ENCODE data around the gene MAP4K4. TPM values are rescaled to one million over a fixed set of nuclear protein-coding genes. Genes with fewer than 3 reads are reported as not detected.

Gene MAP4K4
- total and polyA plus RNA-seq, 2 donors = 22.4 to 30.9 TPM

GRCh38 chr2:101753720-101754490 is 56.4 kb downstream of the MAP4K4 start:
- H3K4me1 ChIP-seq (ENCODE audit: control insufficient read depth in 2 of 2, insufficient read depth in 2 of 2, low read length in 2 of 2) = peaks cover 0 to 15% of the 10 kb centered on the region in 2 donors
- no peak overlapping the region for H3K27ac ChIP-seq (ENCODE audit: low read depth in 1 of 2, low read length in 1 of 2)

GRCh38 chr2:101754618-101755017 is 57.1 kb downstream of the MAP4K4 start:
- H3K4me3 ChIP-seq (ENCODE audit: low read length in 2 of 2) = no peak overlapping the region
- H3K4me1 ChIP-seq (ENCODE audit: control insufficient read depth in 2 of 2, insufficient read depth in 2 of 2, low read length in 2 of 2) = peaks cover 0 to 15% of the 10 kb centered on the region in 2 donors
- H3K36me3 ChIP-seq (ENCODE audit: control insufficient read depth in 2 of 2, insufficient read depth in 2 of 2, low read length in 1 of 2) = no peaks in the 10 kb centered on the region
- no peaks in the 10 kb centered on the region for H3K27me3 ChIP-seq (ENCODE audit: control insufficient read depth in 2 of 2, insufficient read depth in 1 of 2, low read length in 1 of 2)
- no peak overlapping the region for H3K27ac ChIP-seq (ENCODE audit: low read depth in 1 of 2, low read length in 1 of 2)
- DNase-seq (ENCODE audit: low read depth in 6 of 9, low spot score in 9 of 9) = no peak
- WGBS = 98% methylated on average over 2 of the region's 2 CpGs
- H3K9me3 ChIP-seq (ENCODE audit: control insufficient read depth in 2 of 2, insufficient read depth in 1 of 2, low read length in 1 of 2) = no peaks in the 10 kb centered on the region

More at GRCh38 chr2:101753720-101754490, 56.4 kb downstream of the MAP4K4 start:
- Histone ChIP-seq H3K27me3 (ENCODE audit: control insufficient read depth in 2 of 2, insufficient read depth in 1 of 2, low read length in 1 of 2) (no peaks in the 10 kb centered on the region), H3K4me3 (ENCODE audit: low read length in 2 of 2) (no peak overlapping the region), H3K36me3 (ENCODE audit: control insufficient read depth in 2 of 2, insufficient read depth in 2 of 2, low read length in 1 of 2) (no peaks in the 10 kb centered on the region), H3K9me3 (ENCODE audit: control insufficient read depth in 2 of 2, insufficient read depth in 1 of 2, low read length in 1 of 2) (no peaks in the 10 kb centered on the region)
- 97% methylated on average over 5 of the region's 5 CpGs for WGBS
- no peak for DNase-seq (ENCODE audit: low read depth in 6 of 9, low spot score in 9 of 9)

GRCh38 chr2:101756266-101756665 is 58.8 kb downstream of the MAP4K4 start:
- Histone ChIP-seq H3K36me3 (ENCODE audit: control insufficient read depth in 2 of 2, insufficient read depth in 2 of 2, low read length in 1 of 2) (no peaks in the 10 kb centered on the region), H3K27me3 (ENCODE audit: control insufficient read depth in 2 of 2, insufficient read depth in 1 of 2, low read length in 1 of 2) (no peaks in the 10 kb centered on the region), H3K9me3 (ENCODE audit: control insufficient read depth in 2 of 2, insufficient read depth in 1 of 2, low read length in 1 of 2) (peaks cover 0 to 2% of the 10 kb centered on the region in 2 donors), H3K4me1 (ENCODE audit: control insufficient read depth in 2 of 2, insufficient read depth in 2 of 2, low read length in 2 of 2) (peaks cover 0 to 15% of the 10 kb centered on the region in 2 donors), H3K27ac (ENCODE audit: low read depth in 1 of 2, low read length in 1 of 2) (no peak overlapping the region), H3K4me3 (ENCODE audit: low read length in 2 of 2) (no peak overlapping the region)
- no peak for DNase-seq (ENCODE audit: low read depth in 6 of 9, low spot score in 9 of 9)
- WGBS = 96% methylated on average over 3 of the region's 3 CpGs

GRCh38 chr2:101758001-101758400 is 60.5 kb downstream of the MAP4K4 start:
- Histone ChIP-seq H3K27ac (ENCODE audit: low read depth in 1 of 2, low read length in 1 of 2) (no peak overlapping the region), H3K4me1 (ENCODE audit: control insufficient read depth in 2 of 2, insufficient read depth in 2 of 2, low read length in 2 of 2) (peaks cover 2 to 13% of the 10 kb centered on the region in 2 donors)
- 12% methylated on average over 3 of the region's 3 CpGs for WGBS

GRCh38 chr2:101759162-101759561 is 61.7 kb downstream of the MAP4K4 start:
- Histone ChIP-seq H3K4me3 (ENCODE audit: low read length in 2 of 2) (no peak overlapping the region), H3K36me3 (ENCODE audit: control insufficient read depth in 2 of 2, insufficient read depth in 2 of 2, low read length in 1 of 2) (no peaks in the 10 kb centered on the region), H3K27ac (ENCODE audit: low read depth in 1 of 2, low read length in 1 of 2) (no peak overlapping the region), H3K4me1 (ENCODE audit: control insufficient read depth in 2 of 2, insufficient read depth in 2 of 2, low read length in 2 of 2) (peaks cover 2 to 13% of the 10 kb centered on the region in 2 donors), H3K9me3 (ENCODE audit: control insufficient read depth in 2 of 2, insufficient read depth in 1 of 2, low read length in 1 of 2) (peaks cover 0 to 2% of the 10 kb centered on the region in 2 donors), H3K27me3 (ENCODE audit: control insufficient read depth in 2 of 2, insufficient read depth in 1 of 2, low read length in 1 of 2) (no peaks in the 10 kb centered on the region)
- no peak for DNase-seq (ENCODE audit: low read depth in 6 of 9, low spot score in 9 of 9)
- WGBS = 96% methylated on average over 2 of the region's 2 CpGs

More at GRCh38 chr2:101758001-101758400, 60.5 kb downstream of the MAP4K4 start:
- no peak for DNase-seq (ENCODE audit: low read depth in 6 of 9, low spot score in 9 of 9)
- Histone ChIP-seq H3K4me3 (ENCODE audit: low read length in 2 of 2) (no peak overlapping the region), H3K36me3 (ENCODE audit: control insufficient read depth in 2 of 2, insufficient read depth in 2 of 2, low read length in 1 of 2) (no peaks in the 10 kb centered on the region), H3K27me3 (ENCODE audit: control insufficient read depth in 2 of 2, insufficient read depth in 1 of 2, low read length in 1 of 2) (no peaks in the 10 kb centered on the region), H3K9me3 (ENCODE audit: control insufficient read depth in 2 of 2, insufficient read depth in 1 of 2, low read length in 1 of 2) (peaks cover 0 to 2% of the 10 kb centered on the region in 2 donors)

- H3K27ac ChIP-seq (ENCODE audit: low read depth in 1 of 2, low read length in 1 of 2) = no peak overlapping the region
- WGBS = 91% methylated on average over 4 of the region's 4 CpGs
- DNase-seq (ENCODE audit: low read depth in 6 of 9, low spot score in 9 of 9) = no peak
- no peak overlapping the region for H3K4me3 ChIP-seq (ENCODE audit: low read length in 2 of 2)
- H3K4me1 ChIP-seq (ENCODE audit: control insufficient read depth in 2 of 2, insufficient read depth in 2 of 2, low read length in 2 of 2) = peaks cover 7 to 14% of the 10 kb centered on the region in 2 donors
- no peaks in the 10 kb centered on the region for H3K36me3 ChIP-seq (ENCODE audit: control insufficient read depth in 2 of 2, insufficient read depth in 2 of 2, low read length in 1 of 2)
- peaks cover 0 to 2% of the 10 kb centered on the region in 2 donors for H3K9me3 ChIP-seq (ENCODE audit: control insufficient read depth in 2 of 2, insufficient read depth in 1 of 2, low read length in 1 of 2)
- H3K27me3 ChIP-seq (ENCODE audit: control insufficient read depth in 2 of 2, insufficient read depth in 1 of 2, low read length in 1 of 2) = no peaks in the 10 kb centered on the region
These were observed 65.1 kb downstream of the MAP4K4 start for GRCh38 chr2:101762451-101763171.

GRCh38 chr2:101763496-101764333 is 66.2 kb downstream of the MAP4K4 start:
- DNase-seq (ENCODE audit: low read depth in 6 of 9, low spot score in 9 of 9) = no peak
- no peak overlapping the region for H3K4me3 ChIP-seq (ENCODE audit: low read length in 2 of 2)
- H3K36me3 ChIP-seq (ENCODE audit: control insufficient read depth in 2 of 2, insufficient read depth in 2 of 2, low read length in 1 of 2) = no peaks in the 10 kb centered on the region
- peaks cover 0 to 2% of the 10 kb centered on the region in 2 donors for H3K9me3 ChIP-seq (ENCODE audit: control insufficient read depth in 2 of 2, insufficient read depth in 1 of 2, low read length in 1 of 2)
- no peaks in the 10 kb centered on the region for H3K27me3 ChIP-seq (ENCODE audit: control insufficient read depth in 2 of 2, insufficient read depth in 1 of 2, low read length in 1 of 2)
- H3K27ac ChIP-seq (ENCODE audit: low read depth in 1 of 2, low read length in 1 of 2) = no peak overlapping the region
- 93% methylated on average over 5 of the region's 5 CpGs for WGBS
- peaks cover 11 to 13% of the 10 kb centered on the region in 2 donors for H3K4me1 ChIP-seq (ENCODE audit: control insufficient read depth in 2 of 2, insufficient read depth in 2 of 2, low read length in 2 of 2)

- Histone ChIP-seq H3K9me3 (ENCODE audit: control insufficient read depth in 2 of 2, insufficient read depth in 1 of 2, low read length in 1 of 2) (no peaks in the 10 kb centered on the region), H3K4me3 (ENCODE audit: low read length in 2 of 2) (no peak overlapping the region), H3K27ac (ENCODE audit: low read depth in 1 of 2, low read length in 1 of 2) (no peak overlapping the region), H3K36me3 (ENCODE audit: control insufficient read depth in 2 of 2, insufficient read depth in 2 of 2, low read length in 1 of 2) (no peaks in the 10 kb centered on the region), H3K4me1 (ENCODE audit: control insufficient read depth in 2 of 2, insufficient read depth in 2 of 2, low read length in 2 of 2) (peaks cover 20 to 26% of the 10 kb centered on the region in 2 donors), H3K27me3 (ENCODE audit: control insufficient read depth in 2 of 2, insufficient read depth in 1 of 2, low read length in 1 of 2) (no peaks in the 10 kb centered on the region)
- DNase-seq (ENCODE audit: low read depth in 6 of 9, low spot score in 9 of 9) = no peak
- WGBS = 97% methylated on average over 2 of the region's 2 CpGs
These were observed 68.8 kb downstream of the MAP4K4 start for GRCh38 chr2:101766337-101766736.
